ENCODE data around the gene LRRN3. TPM values are rescaled to one million over a fixed set of nuclear protein-coding genes. Genes with fewer than 3 reads are reported as not detected.

The LRRN3 gene
- polyA plus RNA-seq, 2 of the 4 experiments (the other 2 are of a cell fraction): 0.05 to 0.06 TPM

GRCh38 chr7:111053035-111053434 is 37.9 kb upstream of the LRRN3 start:
- no peaks in the 10 kb centered on the region for H3K9me3 ChIP-seq
- TF ChIP-seq HMGXB4 (CRISPR knock-in tag; IDR thresholded peaks at IDR 0.05; ENCODE audit: borderline replicate concordance) (no peak), RARB (CRISPR knock-in tag; IDR thresholded peaks at IDR 0.05) (no peak), NPAS2 (CRISPR knock-in tag; IDR thresholded peaks at IDR 0.05; ENCODE audit: borderline replicate concordance) (no peak), MAX (IDR thresholded peaks at IDR 0.05) (no peak), HOXA7 (CRISPR knock-in tag; IDR thresholded peaks at IDR 0.05) (no peak), ZC3H11A (IDR thresholded peaks at IDR 0.05) (no peak), POLR2A (IDR thresholded peaks at IDR 0.05; ENCODE audit: low read length) (no peak), FOSB (CRISPR knock-in tag; IDR thresholded peaks at IDR 0.05) (no peak), TFCP2L1 (CRISPR knock-in tag; IDR thresholded peaks at IDR 0.05) (no peak), PBX3 (IDR thresholded peaks at IDR 0.05) (no peak), CHD2 (IDR thresholded peaks at IDR 0.05; ENCODE audit: low read length, partially characterized antibody) (no peak), CEBPB (IDR thresholded peaks at IDR 0.05) (no peak), ESRRA (IDR thresholded peaks at IDR 0.05; ENCODE audit: borderline replicate concordance, low read length) (no peak)
- WGBS (ENCODE audit: missing lambda C conversion rate): 89% methylated on average over 2 of the region's 2 CpGs
- no peak overlapping the region for H3K4me3 ChIP-seq
- no peak for ATAC-seq
- ChIA-PET POLR2A (no interaction called here), CTCF (no interaction called here)
- H3K4me1 ChIP-seq: no peaks in the 10 kb centered on the region
- no peak for FAIRE-seq
- no peak overlapping the region for H3K4me2 ChIP-seq
- no peak overlapping the region for H3K27ac ChIP-seq
- no peak for DNase-seq (ENCODE audit: low read depth in 1 of 2, low spot score in 1 of 2)

- H3K4me3 ChIP-seq: no peak overlapping the region
- no peak for FAIRE-seq
- no peak overlapping the region for H3K4me2 ChIP-seq
- 57% methylated on average over 2 of the region's 2 CpGs for WGBS (ENCODE audit: missing lambda C conversion rate)
- TF ChIP-seq MAFK (IDR thresholded peaks at IDR 0.05; ENCODE audit: partially characterized antibody) (peak; percentile 88), FOSB (CRISPR knock-in tag; IDR thresholded peaks at IDR 0.05) (no peak), POLR2A (IDR thresholded peaks at IDR 0.05; ENCODE audit: low read length) (no peak)
- CTCF ChIA-PET: no interaction called here
- POLR2A ChIA-PET: no interaction called here
- no peaks in the 10 kb centered on the region for H3K9me3 ChIP-seq
- no peak overlapping the region for H3K27ac ChIP-seq
- no peak for DNase-seq (ENCODE audit: low read depth in 1 of 2, low spot score in 1 of 2)
- ATAC-seq: no peak
- H3K4me1 ChIP-seq: no peaks in the 10 kb centered on the region
Observed at GRCh38 chr7:111056371-111056770, 34.6 kb upstream of the LRRN3 start.

- POLR2A ChIA-PET: no interaction called here
- WGBS (ENCODE audit: missing lambda C conversion rate): 70% methylated on average over 4 of the region's 4 CpGs
- Histone ChIP-seq H3K4me1 (no peaks in the 10 kb centered on the region), H3K4me2 (no peak overlapping the region), H3K4me3 (no peak overlapping the region), H3K27ac (no peak overlapping the region), H3K9me3 (no peaks in the 10 kb centered on the region)
- ATAC-seq (no peak), DNase-seq (ENCODE audit: low read depth in 1 of 2, low spot score in 1 of 2) (no peak), FAIRE-seq (no peak)
- TF ChIP-seq RCOR1 (IDR thresholded peaks at IDR 0.05; ENCODE audit: low read depth, low read length) (no peak), EHMT2 (IDR thresholded peaks at IDR 0.05; ENCODE audit: low read depth) (no peak), RFX5 (IDR thresholded peaks at IDR 0.05) (no peak)
- CTCF ChIA-PET: no interaction called here
Observed at GRCh38 chr7:111057066-111057465, 33.9 kb upstream of the LRRN3 start.

- POLR2A ChIA-PET: no interaction called here
- no peak overlapping the region for H3K4me2 ChIP-seq
- CTCF ChIA-PET: interaction anchor here (1.1 kb wide), 1 partner anchor 13 kb away, joined by 3 read pairs; no protein-coding TSS in a partner anchor
- H3K9me3 ChIP-seq: peaks cover 17% of the 10 kb centered on the region
- H3K4me1 ChIP-seq: no peaks in the 10 kb centered on the region
- DNase-seq (ENCODE audit: low read depth in 1 of 2, low spot score in 1 of 2) (no peak), FAIRE-seq (no peak), ATAC-seq (no peak)
- no peak overlapping the region for H3K27ac ChIP-seq
- TF ChIP-seq HOXB5 (CRISPR knock-in tag; IDR thresholded peaks at IDR 0.05): no peak
- no peak for TF ChIP-seq JUNB (IDR thresholded peaks at IDR 0.05)
- TF ChIP-seq NFE2L2 (conservative IDR thresholded peaks at IDR 0.05; ENCODE audit: low read length): no peak
- TF ChIP-seq RCOR1 (IDR thresholded peaks at IDR 0.05; ENCODE audit: low read depth, low read length): no peak
- TF ChIP-seq KDM1A (IDR thresholded peaks at IDR 0.05; ENCODE audit: low read depth): no peak
- no peak for TF ChIP-seq GATA3 (IDR thresholded peaks at IDR 0.05; ENCODE audit: borderline replicate concordance)
- no peak for TF ChIP-seq CHD2 (IDR thresholded peaks at IDR 0.05; ENCODE audit: low read length, partially characterized antibody)
- TF ChIP-seq HMGXB4 (CRISPR knock-in tag; IDR thresholded peaks at IDR 0.05; ENCODE audit: borderline replicate concordance): no peak
- no peak for TF ChIP-seq HOXA7 (CRISPR knock-in tag; IDR thresholded peaks at IDR 0.05)
- no peak for TF ChIP-seq TP53 (CRISPR knock-in tag; IDR thresholded peaks at IDR 0.05)
- no peak for TF ChIP-seq ESRRA (IDR thresholded peaks at IDR 0.05; ENCODE audit: borderline replicate concordance, low read length)
- TF ChIP-seq SMC3 (IDR thresholded peaks at IDR 0.05): no peak
- no peak overlapping the region for H3K4me3 ChIP-seq
Observed at GRCh38 chr7:111059833-111060232, 31.1 kb upstream of the LRRN3 start.
